ENCODE measurements around the gene SLC38A4.

- TF ChIP-seq POLR2AphosphoS5 (IDR thresholded peaks at IDR 0.05; ENCODE audit: low read depth, low read length): no peak
- no peak for TF ChIP-seq TAF1 (IDR thresholded peaks at IDR 0.05; ENCODE audit: borderline replicate concordance, insufficient read depth, low read length)
- no peak for TF ChIP-seq REST (IDR thresholded peaks at IDR 0.05; ENCODE audit: insufficient read depth in 1 of 2, low read depth in 2 of 2, low read length in 2 of 2)
- no peak for TF ChIP-seq SIN3A (IDR thresholded peaks at IDR 0.05; ENCODE audit: borderline replicate concordance, insufficient read depth, low read length)
Measured at GRCh38 chr12:46717868-46718267, 107.9 kb downstream of the SLC38A4 start.

All from PFSK-1 (cell line).